GM21390 (cell line): Measurements from ENCODE around the gene SAMD1.

Experiments
- ATAC-seq: cut with Tn5 transposase; IDR thresholded peaks from one replicate; pipeline ENCODE4 v1.9.1; 2021; ENCODE audit not compliant: unreplicated experiment

The SAMD1 gene

DNA sequence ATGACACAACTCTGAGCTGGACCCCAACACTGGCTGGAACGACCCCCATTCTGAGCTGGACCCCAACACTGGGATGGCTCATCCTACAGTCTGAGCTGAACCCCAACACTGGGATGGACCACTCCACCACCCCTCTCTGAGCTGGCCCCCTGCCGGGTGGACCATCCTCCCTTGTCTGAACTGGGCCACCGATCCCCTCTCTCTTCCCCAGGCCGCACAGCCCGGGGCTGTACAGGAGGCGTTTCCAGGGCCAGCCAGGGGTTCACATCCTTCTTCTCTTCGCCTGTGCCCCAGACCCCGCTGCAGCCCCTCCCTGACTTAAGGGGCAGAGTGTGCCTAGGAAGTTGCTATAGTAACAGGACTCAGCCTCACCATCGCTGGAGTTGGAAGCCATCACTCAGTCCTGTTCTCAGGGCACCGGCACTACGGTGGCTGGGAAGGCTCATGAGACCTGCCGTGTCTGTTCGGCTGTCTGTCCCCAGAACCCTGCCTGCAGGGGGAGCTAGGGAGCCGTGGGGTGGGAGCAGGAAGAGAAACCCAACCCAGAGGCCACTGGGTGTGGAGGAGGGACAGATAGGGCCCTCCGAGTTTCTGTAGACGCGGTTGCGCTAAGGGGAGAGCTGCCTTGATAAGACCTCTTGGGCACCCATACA lies 23.3 kb upstream of the SAMD1 start:
- no peak for ATAC-seq

DNA sequence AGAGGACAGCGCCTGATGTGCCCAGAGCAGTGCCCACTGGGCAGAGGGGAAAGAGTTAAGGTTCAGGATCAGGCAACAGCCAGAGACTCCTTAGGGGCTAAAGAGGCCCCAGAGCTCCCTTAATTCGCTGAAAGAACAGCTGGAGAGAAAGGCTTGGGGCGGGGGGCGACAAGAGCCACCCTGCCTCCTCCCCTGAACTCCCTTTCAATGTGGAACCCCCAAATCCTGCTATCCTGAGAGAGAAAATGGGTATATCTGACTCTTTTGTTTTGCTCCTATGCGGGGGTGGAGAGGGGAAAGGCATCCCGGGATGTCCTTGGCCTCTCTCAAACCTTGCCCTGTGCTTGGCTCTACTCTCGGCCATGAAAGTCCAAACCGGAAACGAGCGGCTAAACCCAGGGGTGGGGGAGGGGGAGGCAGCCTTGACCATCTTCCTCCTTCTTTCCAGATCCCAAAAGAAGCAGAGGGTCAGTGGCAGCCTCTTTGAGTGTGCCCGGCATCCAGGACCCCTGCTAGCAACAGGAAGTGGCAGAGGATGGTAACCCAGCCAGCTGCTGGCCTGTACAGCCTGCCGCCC lies 22.3 kb upstream of the SAMD1 start:
- no peak for ATAC-seq

DNA sequence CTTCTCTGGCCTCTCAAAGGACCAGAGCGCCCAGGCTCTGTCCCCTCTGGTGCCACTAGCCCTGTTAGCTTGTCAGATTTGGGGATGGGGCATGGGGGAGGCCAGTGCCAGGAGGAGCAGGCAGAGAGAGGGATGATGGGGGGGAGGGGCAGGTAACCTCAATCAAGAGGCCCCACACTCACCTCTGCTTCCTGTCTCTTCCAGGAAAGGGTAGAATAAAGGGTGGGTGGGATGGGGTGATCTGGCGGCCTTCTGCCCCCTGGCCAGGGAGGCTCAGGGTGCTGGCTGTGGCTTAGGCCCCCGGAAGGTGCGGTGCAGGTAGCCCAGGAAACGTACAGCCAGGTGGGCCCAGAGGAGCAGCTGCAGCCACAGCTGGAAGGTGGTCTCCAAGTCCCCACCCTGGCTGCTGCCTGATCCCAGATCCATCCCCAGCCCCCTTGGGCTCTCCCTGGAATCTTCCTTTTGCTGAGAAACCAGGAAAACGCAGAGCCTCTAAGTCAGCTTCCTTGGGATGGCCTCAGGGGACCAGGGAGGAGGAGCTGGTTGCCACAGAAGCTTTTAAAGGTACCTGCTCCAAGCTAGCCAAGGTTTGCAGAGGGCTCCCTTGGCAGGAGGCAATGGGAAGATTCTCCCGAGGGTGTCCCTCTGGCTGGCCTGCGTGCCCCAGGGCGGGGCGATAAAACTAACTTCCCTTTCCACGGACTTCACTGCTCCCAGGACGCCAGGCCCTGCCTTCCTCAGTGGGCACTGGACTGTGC lies 21.7 kb upstream of the SAMD1 start:
- ATAC-seq: no peak

DNA sequence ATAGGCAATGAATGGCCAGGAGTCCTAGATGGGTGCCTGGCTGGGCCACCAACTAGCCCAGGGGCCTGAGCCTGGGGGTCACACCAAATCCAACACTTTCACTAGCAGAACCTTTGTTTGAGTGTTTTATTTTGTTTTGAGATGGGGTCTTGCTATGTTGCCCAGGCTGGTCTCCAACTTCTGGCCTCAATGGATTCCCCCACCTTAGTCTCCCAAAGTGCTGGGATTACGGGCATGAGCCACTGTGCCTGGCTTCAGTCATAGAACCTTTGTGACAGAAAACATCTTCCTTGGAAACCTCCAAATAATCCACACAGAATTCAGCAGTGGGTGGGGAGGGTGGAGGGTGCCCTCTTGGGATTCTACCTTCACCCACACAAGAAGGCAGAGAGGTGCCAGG lies 20.9 kb upstream of the SAMD1 start:
- no peak for ATAC-seq

DNA sequence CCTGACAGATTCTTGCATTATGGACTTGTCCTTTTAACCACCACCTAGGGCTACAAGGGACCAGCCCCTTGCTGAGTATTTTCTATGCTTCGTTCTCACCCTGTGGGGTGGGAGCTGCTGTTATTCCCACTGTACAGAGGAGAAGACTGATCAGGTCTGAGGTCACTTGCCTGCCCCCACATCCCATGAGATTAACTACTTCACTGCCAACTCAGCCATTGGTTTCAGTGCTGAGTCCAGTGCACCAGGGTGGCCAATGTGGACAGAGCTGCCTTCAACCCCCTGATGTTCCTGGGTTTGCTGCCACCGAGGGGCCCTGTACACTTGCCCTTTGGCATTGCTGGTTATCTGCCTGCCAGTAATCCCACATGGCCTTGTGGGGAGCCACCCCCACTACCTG lies 20.1 kb upstream of the SAMD1 start:
- ATAC-seq: no peak

DNA sequence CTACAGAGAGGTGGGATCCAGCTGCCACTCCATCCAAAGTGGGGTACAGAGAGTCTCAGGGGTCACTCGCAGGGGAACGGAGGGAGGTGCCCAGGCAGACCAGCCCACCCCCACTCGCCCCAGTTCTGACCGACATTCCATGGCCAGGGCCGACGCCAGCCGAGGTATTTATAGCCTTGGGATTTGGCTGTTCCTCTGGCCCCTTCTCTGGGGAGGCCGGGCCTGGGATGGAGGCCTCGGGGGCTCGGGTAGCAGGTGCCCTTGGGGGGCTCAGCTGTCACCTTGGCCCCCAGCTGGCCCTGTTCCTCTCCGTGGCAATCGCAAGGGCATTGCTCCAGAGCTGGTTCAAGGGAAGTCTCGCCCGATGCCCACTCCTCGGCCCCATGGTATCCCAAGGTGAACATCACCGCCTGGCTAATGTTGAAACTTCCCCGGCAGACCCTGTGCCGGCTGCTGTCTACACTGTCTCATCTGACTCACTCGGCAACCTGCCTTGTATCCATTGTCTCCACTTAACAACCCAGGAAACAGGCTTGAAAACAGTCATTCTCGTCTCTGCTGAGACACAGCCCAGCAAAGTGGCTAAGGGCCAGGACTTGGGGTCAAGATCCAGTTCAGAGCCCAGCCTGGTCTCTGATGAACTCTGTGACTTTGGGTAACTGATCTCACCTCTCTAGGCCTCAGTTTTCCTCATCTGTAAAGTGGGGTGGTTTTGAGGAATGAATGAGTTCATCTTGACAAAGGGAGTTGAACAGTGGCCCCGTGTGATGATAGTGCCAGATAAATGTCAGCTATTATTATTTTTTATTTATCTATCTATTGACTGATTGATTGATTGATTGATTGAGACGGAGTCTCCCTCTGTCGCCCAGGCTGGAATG lies 17.3 kb upstream of the SAMD1 start:
- ATAC-seq: no peak

DNA sequence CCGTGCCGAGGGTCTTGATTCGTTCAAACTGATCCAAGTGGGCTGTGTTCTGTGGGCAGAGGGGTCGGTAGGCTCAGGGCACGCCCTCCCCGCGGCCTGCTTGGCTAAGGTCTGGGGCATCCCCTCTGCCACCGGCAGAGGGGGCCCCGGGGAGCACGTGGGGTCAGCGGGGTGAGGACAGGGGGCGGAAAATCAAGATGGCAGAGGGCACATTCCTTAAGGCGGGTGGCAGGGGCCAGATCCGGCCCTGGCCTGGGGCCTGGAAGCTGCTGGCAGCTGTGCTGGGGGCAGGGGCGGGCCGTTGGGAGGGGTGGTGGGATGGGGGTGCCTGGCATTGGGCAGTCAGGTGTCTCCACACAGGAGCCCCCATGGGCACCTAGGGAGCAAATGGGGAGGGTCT lies 16.3 kb upstream of the SAMD1 start:
- ATAC-seq: no peak

DNA sequence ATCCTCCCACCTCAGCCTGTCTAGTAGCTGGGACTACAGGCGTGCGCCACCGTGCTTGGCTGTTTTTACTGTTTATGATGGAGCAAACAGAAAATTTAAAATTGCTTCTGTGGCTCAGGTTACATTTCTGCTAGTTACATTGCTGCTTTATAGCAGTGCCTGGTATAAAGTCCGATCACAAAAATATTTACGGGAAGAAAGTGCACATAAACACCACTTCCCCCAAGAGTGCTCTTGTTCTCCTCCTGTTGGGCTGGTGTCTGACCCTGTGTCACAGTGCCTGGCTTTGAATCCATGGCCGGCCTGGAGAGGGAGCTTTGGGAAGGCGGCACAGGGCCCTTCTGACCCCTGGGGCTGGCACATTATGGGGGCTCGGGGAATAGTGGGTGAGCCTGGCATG lies 15.1 kb upstream of the SAMD1 start:
- no peak for ATAC-seq

DNA sequence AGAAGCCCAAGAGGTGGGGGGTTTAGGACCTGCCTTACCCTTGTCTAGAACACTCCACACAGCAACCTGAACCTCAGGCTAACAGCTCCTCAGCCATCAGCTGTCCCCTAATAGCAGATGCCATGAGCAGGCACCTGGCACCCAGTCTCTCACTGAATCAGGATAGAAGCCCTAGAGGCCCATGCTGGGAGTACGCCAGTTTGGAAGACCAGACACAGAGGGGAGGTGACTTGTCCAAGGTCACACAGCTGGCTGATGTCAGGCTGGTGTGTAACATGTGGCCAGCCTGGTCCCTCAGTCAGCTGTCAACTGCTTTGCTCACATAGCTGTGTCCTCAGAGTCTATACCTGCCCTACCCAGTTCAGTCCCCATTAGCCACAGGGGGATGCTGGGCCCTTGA lies 12.8 kb upstream of the SAMD1 start:
- ATAC-seq: no peak

DNA sequence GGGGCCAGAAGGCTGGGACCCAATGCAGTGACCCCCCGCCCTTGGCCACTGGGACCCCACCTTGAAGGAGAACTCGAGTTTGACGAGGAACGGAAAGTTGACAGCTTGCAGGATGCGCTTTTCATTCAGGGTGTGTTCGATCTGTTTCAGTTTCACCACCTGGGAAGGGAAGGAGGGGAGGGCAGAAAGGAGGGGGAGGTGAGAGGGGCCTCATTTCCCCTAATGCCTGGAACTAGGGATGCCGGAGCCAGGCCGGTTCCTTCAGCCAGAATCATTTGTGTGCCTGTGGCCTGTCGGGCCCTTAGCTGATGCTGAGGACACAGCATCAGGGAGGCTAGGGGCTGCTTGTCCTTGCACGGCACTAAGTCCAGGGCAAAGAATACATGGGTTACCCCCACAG lies 12.2 kb upstream of the SAMD1 start:
- no peak for ATAC-seq

DNA sequence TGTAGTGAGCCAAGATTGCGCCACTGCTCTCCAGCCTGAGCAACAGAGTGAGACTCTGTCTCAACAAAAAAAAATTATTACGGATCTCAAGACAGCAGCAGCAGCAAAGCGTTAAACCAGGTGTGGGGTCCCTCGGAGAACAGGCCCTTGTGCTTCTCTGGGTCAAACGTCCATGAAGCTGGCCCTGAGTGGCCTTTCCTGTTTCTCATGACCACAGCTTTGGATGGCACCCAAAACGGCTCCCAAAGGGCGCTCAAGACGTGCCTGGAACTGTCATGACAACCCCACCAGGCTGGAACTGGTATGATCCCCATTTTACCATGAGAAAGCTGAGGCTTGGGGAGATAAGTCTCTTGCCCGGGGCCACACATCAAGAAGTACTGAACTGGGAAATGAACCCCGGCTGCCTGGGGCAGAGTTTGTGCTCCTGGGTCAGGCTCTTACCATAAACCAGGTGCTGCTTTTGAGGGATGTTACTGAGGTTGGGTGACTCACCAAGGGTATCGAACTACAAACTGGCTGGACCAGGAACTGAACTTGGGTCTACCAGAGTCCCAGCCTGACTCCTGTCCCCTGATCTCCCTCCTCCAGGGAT lies 11.6 kb upstream of the SAMD1 start:
- no peak for ATAC-seq

DNA sequence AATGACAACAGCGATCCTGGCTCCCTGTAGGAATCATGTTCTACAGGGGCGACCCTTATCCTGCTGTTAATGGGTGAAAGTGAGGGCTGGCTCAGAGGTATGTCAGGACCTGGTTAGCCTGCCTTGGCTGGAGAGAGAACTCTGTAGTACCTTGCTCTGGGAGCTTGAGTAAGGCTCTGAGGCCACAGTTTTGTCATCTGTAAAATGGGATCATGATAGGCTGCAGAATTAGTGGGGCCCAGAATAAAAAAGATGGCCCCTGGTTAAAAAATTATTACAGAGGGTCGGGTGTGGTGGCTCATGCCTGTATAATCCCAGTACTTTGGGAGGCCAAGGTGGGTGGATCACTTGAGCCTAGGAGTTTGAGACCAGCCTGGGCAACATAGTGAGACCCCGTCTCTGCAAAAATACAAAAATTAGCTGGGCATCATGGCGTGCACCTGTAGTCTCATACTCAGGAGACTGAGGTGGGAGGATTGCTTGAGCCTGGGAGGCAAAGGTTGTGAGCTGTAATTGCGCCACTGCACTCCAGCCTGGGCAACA lies 10.5 kb upstream of the SAMD1 start:
- ATAC-seq: no peak

DNA sequence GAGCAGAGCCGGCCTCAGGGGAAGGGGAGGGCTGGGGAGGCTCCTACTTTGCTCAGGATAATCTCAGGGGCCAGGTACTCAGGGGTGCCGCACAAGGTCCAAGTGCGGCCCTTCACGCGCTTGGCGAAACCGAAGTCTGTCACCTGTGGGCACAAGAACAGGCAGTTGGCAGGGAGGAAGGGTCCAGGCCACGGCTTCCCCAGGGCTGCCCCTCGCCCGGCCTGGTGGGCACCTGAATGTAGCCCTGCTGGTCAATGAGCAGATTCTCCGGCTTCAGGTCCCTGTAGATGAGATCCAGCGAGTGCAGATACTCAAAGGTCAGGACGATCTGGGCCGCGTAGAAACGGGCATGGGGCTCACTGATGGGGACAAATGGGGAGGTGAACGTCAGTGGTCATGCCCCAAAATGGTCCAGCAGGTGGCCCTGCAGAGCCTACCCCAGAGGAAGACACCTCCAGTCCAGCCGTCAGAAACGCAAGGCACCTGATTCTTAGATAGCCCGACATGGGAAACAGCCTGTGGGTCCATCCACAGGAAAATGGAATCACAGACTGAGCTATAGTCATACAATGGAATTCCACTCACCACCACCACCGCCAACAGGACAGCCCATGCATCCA lies 7.1 kb upstream of the SAMD1 start:
- ATAC-seq: no peak

DNA sequence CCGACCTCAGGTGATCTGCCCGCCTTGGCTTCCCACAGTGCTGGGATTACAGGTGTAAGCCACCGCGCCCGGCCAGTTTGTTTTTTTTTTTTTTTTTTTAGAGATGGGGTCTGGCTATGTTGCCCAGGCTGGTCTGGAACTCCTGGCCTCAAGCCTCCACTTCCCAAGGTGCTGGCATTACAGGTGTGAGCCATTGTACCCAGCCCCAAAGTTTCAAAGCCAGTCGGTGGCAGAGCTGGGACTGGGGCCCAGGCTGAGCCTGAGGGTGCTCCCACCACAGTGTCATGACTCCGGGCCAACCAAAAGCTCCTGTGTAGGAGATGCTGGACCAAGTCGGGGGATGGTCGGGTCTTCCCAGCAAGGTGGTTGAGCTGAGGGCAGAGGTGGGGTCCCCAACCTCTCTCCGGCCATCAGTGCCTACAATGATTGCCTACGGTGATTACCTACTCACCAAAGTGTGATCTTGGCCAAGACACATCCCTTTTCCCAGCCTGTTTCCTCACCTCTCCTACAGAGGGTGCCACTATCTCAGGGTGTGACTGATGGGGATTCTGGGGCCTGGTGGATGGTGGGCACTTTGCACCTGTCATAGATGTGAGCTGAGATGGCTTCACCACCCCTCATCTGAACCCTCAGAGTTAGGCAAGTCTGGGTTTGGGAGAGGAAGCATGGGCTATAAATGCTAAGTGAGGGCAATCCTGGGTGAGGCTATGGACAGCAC lies 5.9 kb upstream of the SAMD1 start:
- no peak for ATAC-seq

DNA sequence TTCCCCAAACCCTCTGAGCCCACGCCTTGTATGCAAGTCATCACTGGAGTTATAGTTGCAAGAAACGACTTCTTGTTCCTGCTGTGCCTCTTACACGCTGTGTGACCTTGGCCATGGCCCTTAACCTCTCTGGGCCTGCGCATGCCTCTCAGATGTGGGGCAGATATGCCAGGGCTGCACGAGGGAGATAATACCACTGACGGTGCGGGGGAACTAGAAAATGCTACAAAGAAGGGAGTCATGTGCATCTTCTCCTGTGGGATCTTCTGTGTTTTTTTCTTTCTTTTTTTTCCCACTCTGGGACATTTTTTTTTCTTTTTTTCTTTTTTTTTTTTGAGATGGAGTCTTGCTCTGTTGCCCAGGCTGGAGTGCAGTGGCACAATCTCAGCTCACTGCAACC lies 4.3 kb upstream of the SAMD1 start:
- no peak for ATAC-seq

DNA sequence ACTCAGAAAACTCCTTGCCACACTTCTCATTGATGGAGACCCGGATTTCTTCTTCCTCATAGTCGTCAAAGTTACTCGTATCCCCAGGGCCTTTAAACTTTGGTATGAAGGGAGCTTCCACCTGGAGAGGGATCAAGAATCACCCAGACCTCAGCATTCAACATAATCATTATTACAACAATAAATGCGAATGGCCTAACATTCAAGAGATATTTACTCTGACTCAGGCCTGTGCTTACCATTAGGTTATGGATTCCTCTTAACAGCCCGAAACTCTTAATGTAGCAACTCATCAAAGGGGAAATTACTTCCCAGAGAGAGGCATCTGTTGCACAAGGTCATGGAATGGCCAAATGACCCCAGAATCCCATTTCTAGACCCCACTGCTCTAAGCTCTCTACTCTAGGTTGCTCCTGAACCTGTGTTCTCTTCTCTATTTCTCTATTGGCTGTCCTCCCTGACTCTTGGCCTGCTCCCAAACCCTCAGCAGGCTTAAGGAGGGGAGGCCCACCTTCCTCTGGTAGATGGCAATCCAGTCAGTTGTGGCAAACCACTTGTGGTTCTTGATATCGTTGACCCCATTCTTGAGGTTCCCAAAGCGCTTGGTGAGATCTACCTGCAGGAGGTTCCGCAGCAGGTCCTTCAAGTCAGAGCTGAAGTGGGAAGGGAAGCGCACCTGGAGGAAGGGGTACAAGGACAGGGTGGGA lies 2.7 kb upstream of the SAMD1 start:
- ATAC-seq: no peak

DNA sequence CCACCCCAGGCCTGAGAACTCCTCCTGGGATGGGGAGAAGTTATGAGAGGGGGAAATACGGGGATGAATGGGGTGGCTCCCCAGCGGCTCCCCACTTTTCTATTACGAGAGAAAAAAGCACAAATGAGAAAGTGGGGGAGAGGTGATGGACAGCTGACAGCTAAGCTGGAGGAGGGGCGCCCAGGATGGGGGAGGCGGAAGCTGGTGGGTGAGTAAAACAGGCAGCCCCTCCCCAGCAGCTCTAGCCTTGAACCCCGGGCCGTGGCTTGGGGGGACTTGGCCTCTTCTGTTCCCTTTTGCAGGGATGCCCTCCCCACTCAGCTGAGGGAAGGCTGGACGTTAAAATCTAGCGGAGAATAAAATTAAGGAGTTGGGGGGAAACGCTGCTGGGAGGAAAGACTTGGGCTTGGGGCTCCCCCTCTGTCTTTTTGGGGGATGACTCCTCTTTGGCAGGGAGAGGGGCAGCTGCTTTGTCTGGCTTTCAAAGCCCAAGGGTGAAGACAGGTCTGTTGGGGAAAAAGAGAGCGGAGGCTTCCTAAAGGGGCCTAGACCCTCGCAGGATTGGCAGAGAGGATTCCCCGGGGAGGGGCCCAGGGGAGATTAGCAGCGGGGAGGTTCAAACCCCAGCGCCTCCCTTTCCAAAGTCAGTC lies 1.4 kb upstream of the SAMD1 start:
- no peak for ATAC-seq

DNA sequence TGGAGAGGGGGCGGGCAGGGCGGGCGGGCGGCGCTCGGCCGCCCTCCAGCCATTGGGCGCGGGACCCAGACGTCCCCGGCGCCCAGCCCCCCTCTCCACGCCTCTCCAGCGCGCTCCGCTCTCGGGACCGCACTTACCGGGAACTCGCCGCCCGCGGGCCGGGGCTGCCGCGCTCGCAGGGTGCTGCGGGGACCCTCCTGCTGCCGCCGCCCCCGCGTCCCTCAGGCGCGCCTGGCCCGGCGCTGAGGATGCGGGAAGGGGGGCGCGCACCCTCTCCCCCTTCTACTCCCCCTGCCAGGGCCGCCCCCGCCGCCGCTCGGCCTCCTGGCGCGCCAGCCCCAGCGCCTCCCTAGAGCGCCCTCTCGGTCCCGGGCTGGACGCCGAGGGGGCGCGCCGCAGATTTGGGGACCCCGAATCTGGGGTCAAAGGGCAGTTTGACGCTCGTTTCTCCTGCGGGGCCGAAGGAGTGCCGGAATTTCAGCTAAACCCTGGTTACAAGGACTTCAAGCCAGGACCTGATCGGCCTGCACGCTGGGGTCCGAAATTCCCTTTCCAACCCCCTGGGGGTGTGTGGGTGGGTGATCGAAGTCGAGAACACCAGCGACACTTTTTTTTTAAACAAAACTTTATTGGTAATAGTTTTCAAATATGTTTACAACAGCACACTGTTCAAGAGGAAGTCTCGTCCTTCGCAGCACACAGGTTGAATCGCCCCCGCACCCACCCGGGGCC lies 696 bp upstream of the SAMD1 start:
- ATAC-seq: peak; percentile 56
